ENCODE data around the gene ZBTB46. TPM values are rescaled to one million over a fixed set of nuclear protein-coding genes. Genes with fewer than 3 reads are reported as not detected.
"Not testable (repeated sequence)": the region's sequence is repeated elsewhere in the genome, so short reads cannot be mapped to it uniquely, and the experiment has no call there.

The ZBTB46 gene
- total RNA-seq, 1 experiment from 2014 or later = 13.5 TPM

DNA sequence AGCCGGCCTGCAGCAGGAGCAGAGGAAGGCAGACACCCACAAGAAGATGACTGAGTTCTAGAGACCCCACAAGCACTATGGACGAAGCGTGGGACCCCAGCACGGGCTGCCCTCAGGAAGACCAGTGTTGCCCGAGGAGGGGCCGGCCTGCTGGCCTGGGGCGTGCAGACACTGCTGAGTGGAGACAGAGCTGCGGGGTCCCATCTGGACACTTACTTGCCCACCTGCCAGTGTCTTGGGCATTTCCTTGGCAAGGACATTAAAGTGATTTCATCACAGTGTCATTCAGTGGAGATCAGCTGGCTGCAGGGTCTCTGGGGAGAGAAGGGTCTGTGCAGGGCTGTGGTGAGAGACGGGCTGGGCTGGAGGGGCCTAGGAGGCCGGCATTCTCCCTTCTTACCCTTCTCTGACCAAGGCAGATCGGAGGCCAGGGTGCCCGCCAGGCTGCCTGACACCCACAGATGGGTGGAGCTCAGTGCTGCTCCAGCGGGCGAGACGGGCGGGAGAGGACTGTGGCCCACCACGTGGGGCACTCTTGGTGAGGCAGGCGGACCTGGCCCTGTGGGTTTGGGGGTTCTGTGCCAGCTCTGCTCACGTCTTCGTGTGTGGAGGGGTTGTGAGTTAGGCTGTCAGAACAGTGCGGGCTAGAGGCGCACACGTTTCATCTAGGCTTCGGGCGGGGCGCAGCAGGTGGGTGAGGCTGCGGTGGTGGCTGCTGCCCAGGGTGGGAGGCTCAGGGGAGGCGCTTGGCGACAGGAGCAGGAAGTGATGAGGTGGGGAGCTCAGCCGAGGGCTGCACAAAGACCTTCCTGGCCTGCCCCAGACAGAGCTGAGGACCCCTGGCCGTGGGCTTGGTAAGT, 95.0 kb downstream of the ZBTB46 start, which contains the start of gene LIME1:
Gene LIME1 (plus strand): TSS at position 806 of the 860 bp plus-strand sequence. CDS start 886 bp downstream, outside the sequence.
- Histone ChIP-seq H3K27me3 (ENCODE audit: control insufficient read depth, insufficient read depth, low read length) (0 out of 2 replicates have a peak, but pooled peaks cover 2% of the 10 kb centered on the region), H3K4me3 (ENCODE audit: insufficient read depth, low read depth, low read length) (peak within 1 kb of the TSS; percentile 12), H3K36me3 (replicated peaks; ENCODE audit: control insufficient read depth, insufficient read depth, low read length) (peaks cover 4% of the 10 kb centered on the region)
- peak; percentile 63 for DNase-seq

DNA sequence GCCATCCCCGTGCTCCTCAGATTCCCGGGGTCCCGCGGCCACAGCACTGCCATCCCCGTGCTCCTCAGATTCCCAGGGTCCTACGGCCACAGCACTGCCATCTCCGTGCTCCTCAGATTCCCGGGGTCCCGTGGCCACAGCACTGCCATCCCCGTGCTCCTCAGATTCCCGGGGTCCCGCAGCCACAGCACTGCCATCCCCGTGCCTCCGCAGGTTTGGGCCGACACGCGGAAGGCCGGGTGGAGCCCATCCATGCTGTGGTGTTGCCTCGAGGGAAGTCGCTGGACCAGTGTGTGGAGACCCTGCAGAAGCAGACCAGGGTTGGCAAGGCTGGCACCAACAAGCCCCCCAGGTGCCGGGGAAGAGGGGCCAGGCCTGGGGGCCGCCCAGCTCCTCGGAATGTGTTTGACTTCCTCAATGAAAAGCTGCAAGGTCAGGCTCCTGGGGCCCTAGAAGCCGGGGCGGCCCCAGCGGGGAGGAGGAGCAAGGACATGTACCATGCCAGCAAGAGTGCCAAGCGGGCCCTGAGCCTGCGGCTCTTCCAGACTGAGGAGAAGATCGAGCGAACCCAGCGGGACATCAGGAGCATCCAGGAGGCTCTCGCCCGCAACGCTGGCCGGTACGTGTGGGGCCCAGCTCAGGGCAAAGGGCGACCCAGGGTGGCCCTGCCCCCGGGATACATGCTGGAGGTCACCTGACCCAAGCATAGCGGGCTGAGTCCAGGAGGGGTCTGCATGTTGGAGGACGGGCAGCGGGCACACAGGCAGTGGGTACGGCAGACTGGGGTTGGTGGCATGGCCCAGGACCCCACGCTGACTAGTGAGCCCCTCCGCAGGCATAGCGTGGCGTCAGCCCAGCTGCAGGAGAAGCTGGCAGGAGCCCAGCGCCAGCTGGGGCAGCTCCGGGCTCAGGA, 95.9 kb downstream of the ZBTB46 start:
- H3K36me3 ChIP-seq (replicated peaks; ENCODE audit: control insufficient read depth, insufficient read depth, low read length) = peaks cover 4% of the 10 kb centered on the region
- DNase-seq = peak; percentile 53
- 0 out of 2 replicates have a peak, but pooled peaks cover 2% of the 10 kb centered on the region for H3K27me3 ChIP-seq (ENCODE audit: control insufficient read depth, insufficient read depth, low read length)
- no peak overlapping the region for H3K4me3 ChIP-seq (ENCODE audit: insufficient read depth, low read depth, low read length)

DNA sequence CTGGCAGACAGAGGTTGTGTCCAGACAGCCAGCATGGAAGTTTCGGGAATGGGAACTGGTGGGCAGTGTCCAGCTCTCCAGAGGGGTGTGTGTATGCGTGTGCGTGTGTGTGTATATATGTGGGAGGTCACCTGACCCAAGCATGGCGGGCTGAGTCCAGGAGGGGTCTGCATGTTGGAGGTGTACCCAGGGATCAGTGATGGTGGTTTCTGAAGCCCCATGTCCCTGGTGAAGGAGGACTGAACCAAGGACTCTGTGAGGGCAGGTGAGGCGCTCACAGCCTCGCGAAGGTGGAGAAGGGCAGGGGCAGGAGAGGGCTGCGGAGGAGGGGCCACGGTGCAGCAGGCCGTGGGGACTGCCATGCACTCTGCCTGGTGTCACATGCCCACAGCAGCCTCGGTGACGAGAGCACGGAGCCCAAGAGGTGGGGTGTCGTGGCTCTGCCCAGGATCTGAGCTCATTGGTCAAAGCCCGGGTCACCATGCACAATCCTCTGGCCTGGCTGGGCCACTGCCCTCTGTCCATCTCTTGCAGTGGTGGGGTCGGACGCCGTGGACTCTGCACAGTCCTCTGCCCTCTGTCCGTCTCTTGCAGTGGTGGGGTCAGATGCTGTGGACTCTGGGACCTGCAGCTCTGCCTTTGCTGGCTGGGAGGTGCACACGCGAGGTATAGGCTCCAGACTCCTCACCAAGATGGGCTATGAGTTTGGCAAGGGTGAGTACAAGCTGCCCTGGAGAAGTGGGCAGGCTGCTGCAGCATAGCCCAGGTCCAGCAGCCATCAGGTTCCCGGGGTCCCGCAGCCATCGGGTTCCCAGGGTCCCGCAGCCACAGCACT, 96.7 kb downstream of the ZBTB46 start:
- 0 out of 2 replicates have a peak, but pooled peaks cover 2% of the 10 kb centered on the region for H3K27me3 ChIP-seq (ENCODE audit: control insufficient read depth, insufficient read depth, low read length)
- H3K36me3 ChIP-seq (replicated peaks; ENCODE audit: control insufficient read depth, insufficient read depth, low read length) = peaks cover 4% of the 10 kb centered on the region
- peak; percentile 36 for DNase-seq
- no peak overlapping the region for H3K4me3 ChIP-seq (ENCODE audit: insufficient read depth, low read depth, low read length)

DNA sequence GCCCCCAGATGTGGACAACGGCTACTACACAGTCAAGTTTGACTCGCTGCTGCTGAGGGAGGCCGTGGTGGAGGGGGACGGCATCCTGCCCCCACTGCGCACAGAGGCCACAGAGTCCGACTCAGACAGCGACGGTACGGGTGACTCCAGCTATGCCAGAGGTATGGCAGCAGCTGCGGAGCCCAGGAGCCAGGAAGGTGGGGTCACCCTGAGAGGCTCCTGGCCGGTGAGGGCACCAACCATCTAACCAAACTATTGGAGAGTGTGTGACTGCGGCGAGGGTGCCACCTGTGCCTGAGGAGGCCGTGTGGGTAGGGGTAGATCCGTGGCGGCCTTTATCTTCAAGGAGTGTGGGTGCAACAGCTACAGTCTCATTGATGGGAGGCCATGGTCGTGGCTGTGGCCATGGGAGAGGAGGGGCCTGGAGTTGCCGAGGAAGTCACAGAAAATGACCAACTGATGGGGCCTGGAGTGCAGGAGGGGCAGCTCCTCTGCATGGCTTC, 97.4 kb downstream of the ZBTB46 start:
- DNase-seq = peak; percentile 28
- no peak overlapping the region for H3K4me3 ChIP-seq (ENCODE audit: insufficient read depth, low read depth, low read length)
- H3K36me3 ChIP-seq (replicated peaks; ENCODE audit: control insufficient read depth, insufficient read depth, low read length) = peaks cover 4% of the 10 kb centered on the region
- 0 out of 2 replicates have a peak, but pooled peaks cover 2% of the 10 kb centered on the region for H3K27me3 ChIP-seq (ENCODE audit: control insufficient read depth, insufficient read depth, low read length)

DNA sequence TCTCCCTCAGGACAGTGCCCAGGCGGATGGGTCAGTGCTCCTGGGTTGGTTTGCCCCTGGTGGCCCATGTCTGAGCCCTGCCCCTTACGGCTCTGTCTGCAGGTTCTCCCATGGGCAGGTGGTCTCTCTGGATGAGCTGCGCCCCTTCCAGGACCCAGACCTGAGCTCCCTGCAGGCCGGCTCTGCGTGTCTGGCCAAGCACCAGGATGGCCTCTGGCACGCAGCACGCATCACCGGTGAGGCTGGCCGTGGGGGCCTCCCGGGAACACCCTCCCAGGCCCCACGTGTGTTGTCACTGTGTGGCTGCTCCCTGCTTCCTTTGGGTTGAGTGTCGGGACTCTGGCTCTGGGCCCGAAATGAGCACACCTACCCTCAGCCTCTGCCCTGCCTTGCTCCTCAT, 97.9 kb downstream of the ZBTB46 start:
- peak; percentile 42 for DNase-seq
- Histone ChIP-seq H3K4me3 (ENCODE audit: insufficient read depth, low read depth, low read length) (no peak overlapping the region), H3K36me3 (replicated peaks; ENCODE audit: control insufficient read depth, insufficient read depth, low read length) (peaks cover 4% of the 10 kb centered on the region), H3K27me3 (ENCODE audit: control insufficient read depth, insufficient read depth, low read length) (no peaks in the 10 kb centered on the region)

DNA sequence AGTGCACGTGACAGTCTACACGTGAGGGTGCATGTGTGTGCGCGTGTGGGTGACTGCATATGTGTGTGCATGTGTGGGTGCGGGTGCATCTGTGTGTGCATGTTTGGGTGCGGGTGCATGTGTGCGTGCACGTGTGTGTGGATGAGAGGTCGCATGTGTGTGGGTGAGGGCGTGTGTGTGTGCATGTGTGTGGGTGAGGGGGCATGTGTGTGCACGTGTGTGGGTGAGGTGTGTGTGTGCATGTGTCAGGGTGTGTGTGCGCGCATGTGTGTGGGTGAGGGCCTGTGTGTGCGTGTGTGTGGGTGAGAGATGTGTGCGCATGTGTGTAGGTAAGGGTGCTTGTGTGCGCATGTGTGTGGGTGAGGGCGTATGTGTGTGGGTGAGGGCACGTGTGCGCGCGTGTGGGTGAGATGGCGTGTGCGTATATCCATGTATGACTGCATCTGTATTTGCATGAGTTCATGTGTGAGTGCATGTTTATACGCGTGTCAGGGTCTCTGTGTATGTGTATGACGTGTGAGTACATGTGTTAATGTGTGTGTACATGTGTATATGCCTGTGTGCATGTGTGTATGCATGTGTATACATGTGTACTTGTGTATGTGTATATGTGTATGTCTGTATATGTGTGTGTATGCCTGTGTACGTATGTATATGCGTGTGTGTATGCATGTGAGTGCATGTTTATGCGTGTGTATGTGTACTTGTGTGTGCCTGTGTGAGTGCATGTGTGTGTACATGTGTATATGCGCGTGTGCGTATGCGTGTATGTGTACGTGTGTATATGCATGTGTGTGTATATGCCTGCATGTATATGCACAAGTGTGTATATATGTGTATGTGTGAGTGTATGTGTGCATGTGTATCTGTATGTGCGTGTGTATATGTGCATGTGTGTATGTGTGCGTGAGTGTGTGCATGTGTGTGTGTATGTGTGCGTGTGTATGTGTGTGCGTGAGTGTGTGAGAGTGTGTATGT, 98.7 kb downstream of the ZBTB46 start:
- DNase-seq = no peak
- Histone ChIP-seq H3K36me3 (replicated peaks; ENCODE audit: control insufficient read depth, insufficient read depth, low read length) (peaks cover 4% of the 10 kb centered on the region), H3K4me3 (ENCODE audit: insufficient read depth, low read depth, low read length) (no peak overlapping the region), H3K27me3 (ENCODE audit: control insufficient read depth, insufficient read depth, low read length) (no peaks in the 10 kb centered on the region)

DNA sequence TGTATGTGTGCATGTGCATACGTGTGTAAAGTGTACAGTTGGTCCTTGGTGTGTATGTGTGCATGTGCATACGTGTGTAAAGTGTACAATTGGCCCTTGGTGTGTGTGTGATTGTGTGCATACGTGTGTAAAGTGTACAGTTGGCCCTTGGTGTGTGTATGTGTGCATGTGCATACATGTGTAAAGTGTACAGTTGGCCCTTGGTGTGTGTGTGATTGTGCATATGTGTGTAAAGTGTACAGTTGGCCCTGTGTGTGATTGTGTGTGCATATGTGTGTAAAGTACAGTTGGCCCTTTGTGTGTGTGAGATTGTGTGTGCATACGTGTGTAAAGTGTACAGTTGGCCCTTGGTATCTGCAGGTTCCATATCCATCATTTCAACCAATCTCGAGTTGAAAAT, 99.7 kb downstream of the ZBTB46 start:
- Histone ChIP-seq H3K4me3 (ENCODE audit: insufficient read depth, low read depth, low read length) (no peak overlapping the region), H3K36me3 (replicated peaks; ENCODE audit: control insufficient read depth, insufficient read depth, low read length) (peaks cover 4% of the 10 kb centered on the region)

DNA sequence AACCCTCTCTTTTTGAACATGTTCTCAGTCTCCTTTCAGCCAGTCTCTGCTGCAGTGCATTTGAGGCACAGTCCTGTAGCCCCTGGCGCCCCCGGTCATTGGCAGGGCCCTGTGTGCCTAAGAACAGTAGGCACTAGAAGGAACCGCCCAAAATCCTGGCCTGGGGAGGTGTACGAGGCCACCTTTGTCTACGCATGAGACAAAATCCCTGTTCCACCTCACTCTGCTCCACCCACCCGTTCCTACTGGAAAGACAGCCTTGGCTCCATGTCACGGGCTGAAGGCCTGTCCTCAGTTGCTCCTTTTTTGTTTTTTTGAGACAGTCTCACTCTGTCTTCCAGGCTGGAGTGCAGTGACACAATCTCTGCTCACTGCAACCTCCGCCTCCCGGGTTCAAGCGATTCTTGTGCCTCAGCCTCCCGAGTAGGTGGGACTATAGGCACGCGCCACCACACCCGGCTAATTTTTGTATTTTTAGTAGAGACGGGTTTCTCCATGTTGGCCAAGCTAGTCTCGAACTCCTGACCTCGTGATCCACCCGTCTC, 100.8 kb downstream of the ZBTB46 start:
- H3K27me3 ChIP-seq (ENCODE audit: control insufficient read depth, insufficient read depth, low read length); H3K4me3 ChIP-seq (ENCODE audit: insufficient read depth, low read depth, low read length); DNase-seq; H3K36me3 ChIP-seq (replicated peaks; ENCODE audit: control insufficient read depth, insufficient read depth, low read length): not testable (repeated sequence)

More for the DNA sequence above, 99.7 kb downstream of the ZBTB46 start:
- DNase-seq = no peak
- H3K27me3 ChIP-seq (ENCODE audit: control insufficient read depth, insufficient read depth, low read length) = no peaks in the 10 kb centered on the region

DNA sequence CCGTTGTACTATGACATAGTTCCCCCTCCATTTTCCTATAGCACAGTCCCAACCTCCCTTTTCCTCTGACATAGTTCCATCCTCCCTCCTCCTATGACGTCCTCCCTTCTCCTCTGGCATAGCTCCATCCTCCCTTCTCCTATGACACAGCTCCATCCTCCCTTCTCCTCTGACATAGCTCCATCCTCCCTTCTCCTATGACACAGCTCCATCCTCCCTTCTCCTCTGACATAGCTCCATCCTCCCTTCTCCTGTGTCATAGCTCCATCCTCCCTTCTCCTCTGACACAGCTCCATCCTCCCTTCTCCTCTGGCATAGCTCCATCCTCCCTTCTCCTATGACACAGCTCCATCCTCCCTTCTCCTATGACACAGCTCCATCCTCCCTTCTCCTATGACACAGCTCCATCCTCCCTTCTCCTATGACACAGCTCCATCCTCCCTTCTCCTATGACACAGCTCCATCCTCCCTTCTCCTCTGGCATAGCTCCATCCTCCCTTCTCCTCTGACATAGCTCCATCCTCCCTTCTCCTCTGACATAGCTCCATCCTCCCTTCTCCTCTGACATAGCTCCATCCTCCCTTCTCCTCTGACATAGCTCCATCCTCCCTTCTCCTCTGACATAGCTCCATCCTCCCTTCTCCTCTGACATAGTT, 108.0 kb downstream of the ZBTB46 start:
- not testable (repeated sequence) for DNase-seq; H3K27me3 ChIP-seq (ENCODE audit: control insufficient read depth, insufficient read depth, low read length); H3K36me3 ChIP-seq (replicated peaks; ENCODE audit: control insufficient read depth, insufficient read depth, low read length); H3K4me3 ChIP-seq (ENCODE audit: insufficient read depth, low read depth, low read length)

DNA sequence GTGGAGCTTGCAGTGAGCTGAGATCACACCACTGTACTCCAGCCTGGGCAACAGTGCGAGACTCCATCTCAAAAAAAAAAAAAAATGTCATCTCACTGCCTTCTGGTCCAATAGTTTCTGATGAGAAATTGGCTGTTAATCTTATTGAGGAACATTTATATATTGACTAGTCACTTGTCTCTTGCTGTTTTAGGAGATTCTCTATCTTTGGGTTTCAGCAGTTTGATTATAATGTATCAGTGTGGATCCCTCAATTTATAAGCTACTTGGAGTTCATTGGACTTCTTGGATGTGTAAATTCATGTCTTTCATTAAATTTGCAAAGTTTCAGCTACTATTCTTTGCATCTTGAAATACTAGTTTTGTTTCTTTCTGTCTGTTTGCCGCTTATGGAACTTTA, 112.1 kb downstream of the ZBTB46 start:
- peaks cover 4% of the 10 kb centered on the region for H3K36me3 ChIP-seq (replicated peaks; ENCODE audit: control insufficient read depth, insufficient read depth, low read length)
- H3K27me3 ChIP-seq (ENCODE audit: control insufficient read depth, insufficient read depth, low read length) = no peaks in the 10 kb centered on the region
- DNase-seq = no peak
- H3K4me3 ChIP-seq (ENCODE audit: insufficient read depth, low read depth, low read length) = no peak overlapping the region

DNA sequence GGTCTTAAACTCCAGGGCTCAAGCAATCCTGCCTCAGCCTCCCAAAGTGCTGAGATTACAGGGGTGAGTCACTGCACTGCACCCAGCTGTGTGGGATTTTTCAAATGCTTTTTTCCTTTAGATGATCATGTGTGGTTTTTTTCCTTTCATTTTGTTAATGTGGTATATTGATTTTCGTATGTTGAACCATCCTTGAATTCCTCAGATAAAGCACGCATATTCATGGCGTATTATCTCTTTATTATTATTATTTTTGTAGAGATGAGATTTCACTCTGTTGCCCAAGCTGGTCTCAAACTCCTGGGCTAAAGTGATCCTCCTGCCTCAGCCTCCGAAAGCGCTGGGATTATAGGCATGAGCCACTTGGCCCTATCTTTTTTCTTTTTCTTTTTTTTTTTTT, 116.2 kb downstream of the ZBTB46 start:
- no peak for DNase-seq
- Histone ChIP-seq H3K27me3 (ENCODE audit: control insufficient read depth, insufficient read depth, low read length) (no peaks in the 10 kb centered on the region), H3K36me3 (replicated peaks; ENCODE audit: control insufficient read depth, insufficient read depth, low read length) (peaks cover 9% of the 10 kb centered on the region), H3K4me3 (ENCODE audit: insufficient read depth, low read depth, low read length) (no peak overlapping the region)

DNA sequence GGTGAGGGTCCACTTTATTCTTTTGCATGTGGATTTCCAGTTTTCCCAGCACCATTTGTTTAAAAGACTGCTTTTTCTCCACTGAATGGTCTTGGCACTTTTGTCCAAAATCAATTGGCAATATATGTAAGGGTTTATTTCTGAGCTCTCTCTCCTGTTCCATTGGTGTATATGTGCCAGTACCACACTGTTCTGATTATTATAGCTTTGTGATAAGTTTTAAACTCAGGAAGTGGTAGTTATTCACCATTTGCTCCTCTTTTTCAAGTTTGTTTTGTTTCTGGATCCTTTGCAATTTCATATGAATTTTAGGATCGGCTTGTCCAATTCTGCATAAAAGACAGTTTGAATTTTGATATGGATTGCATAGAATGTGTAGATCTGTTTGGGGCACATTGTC, 118.9 kb downstream of the ZBTB46 start:
- no peaks in the 10 kb centered on the region for H3K27me3 ChIP-seq (ENCODE audit: control insufficient read depth, insufficient read depth, low read length)
- DNase-seq = no peak
- peaks cover 9% of the 10 kb centered on the region for H3K36me3 ChIP-seq (replicated peaks; ENCODE audit: control insufficient read depth, insufficient read depth, low read length)
- no peak overlapping the region for H3K4me3 ChIP-seq (ENCODE audit: insufficient read depth, low read depth, low read length)
